Skeletal muscle cell (primary cell): Measurements from ENCODE around the gene CHCHD10.

Source experiments
- DNase-seq: peaks from one replicate; pipeline ENCODE4 v3.0.0-alpha.2; 2010; ENCODE audit warnings: low read depth
- H3K4me3 ChIP-seq: 2 replicates; pipeline ENCODE4 v1.5.1; 2011; ENCODE audit warnings: low read depth, mild to moderate bottlenecking, control low read depth, low read length, moderate library complexity

Gene CHCHD10

GRCh38 chr22:23767673-23768548 lies at the start of gene CHCHD10:
Gene CHCHD10 (minus strand): TSS chr22:23767972. CDS start chr22:23767874, 98 bp downstream.
- H3K4me3 ChIP-seq, result peak within 1 kb of the TSS; percentile 62
- DNase-seq, result no peak

- no peak for DNase-seq
- H3K4me3 ChIP-seq, result no peak overlapping the region
Measured at GRCh38 chr22:23817146-23817545, 49.4 kb upstream of the CHCHD10 start.

GRCh38 chr22:23816156-23816976 lies 48.6 kb upstream of the CHCHD10 start:
- H3K4me3 ChIP-seq, result no peak overlapping the region
- DNase-seq, result no peak

- H3K4me3 ChIP-seq, result no peak overlapping the region
- DNase-seq, result no peak
Measured at GRCh38 chr22:23815541-23816155, 47.9 kb upstream of the CHCHD10 start.

GRCh38 chr22:23812378-23812777 lies 44.6 kb upstream of the CHCHD10 start:
- no peak overlapping the region for H3K4me3 ChIP-seq
- no peak for DNase-seq

GRCh38 chr22:23806837-23807236 lies 39.1 kb upstream of the CHCHD10 start:
- no peak overlapping the region for H3K4me3 ChIP-seq
- no peak for DNase-seq

- no peak for DNase-seq
- no peak overlapping the region for H3K4me3 ChIP-seq
Measured at GRCh38 chr22:23804781-23805291, 37.1 kb upstream of the CHCHD10 start.

- no peak overlapping the region for H3K4me3 ChIP-seq
- no peak for DNase-seq
Measured at GRCh38 chr22:23803001-23803819, 35.4 kb upstream of the CHCHD10 start.

GRCh38 chr22:23801886-23802377 lies 34.2 kb upstream of the CHCHD10 start:
- no peak overlapping the region for H3K4me3 ChIP-seq

GRCh38 chr22:23801238-23801821 lies 33.6 kb upstream of the CHCHD10 start:
- DNase-seq, result no peak
- no peak overlapping the region for H3K4me3 ChIP-seq

More at GRCh38 chr22:23801886-23802377, 34.2 kb upstream of the CHCHD10 start:
- no peak for DNase-seq

GRCh38 chr22:23800297-23801237 lies 32.8 kb upstream of the CHCHD10 start:
- no peak overlapping the region for H3K4me3 ChIP-seq
- DNase-seq, result no peak

- peak; percentile 69 for DNase-seq
- no peak overlapping the region for H3K4me3 ChIP-seq
Measured at GRCh38 chr22:23796461-23796860, 28.7 kb upstream of the CHCHD10 start.

GRCh38 chr22:23793326-23793725 lies 25.6 kb upstream of the CHCHD10 start:
- no peak for DNase-seq
- H3K4me3 ChIP-seq, result no peak overlapping the region

- no peak overlapping the region for H3K4me3 ChIP-seq
- no peak for DNase-seq
Measured at GRCh38 chr22:23791738-23792645, 24.2 kb upstream of the CHCHD10 start.

- DNase-seq, result no peak
- no peak overlapping the region for H3K4me3 ChIP-seq
Measured at GRCh38 chr22:23790819-23791737, 23.3 kb upstream of the CHCHD10 start.
